ENCODE results near the gene ANKFN1. TPM values are rescaled to one million over a fixed set of nuclear protein-coding genes. Genes with fewer than 3 reads are reported as not detected.

Gene ANKFN1
- total RNA-seq, 1 experiment from 2014 or later, result not detected

DNA sequence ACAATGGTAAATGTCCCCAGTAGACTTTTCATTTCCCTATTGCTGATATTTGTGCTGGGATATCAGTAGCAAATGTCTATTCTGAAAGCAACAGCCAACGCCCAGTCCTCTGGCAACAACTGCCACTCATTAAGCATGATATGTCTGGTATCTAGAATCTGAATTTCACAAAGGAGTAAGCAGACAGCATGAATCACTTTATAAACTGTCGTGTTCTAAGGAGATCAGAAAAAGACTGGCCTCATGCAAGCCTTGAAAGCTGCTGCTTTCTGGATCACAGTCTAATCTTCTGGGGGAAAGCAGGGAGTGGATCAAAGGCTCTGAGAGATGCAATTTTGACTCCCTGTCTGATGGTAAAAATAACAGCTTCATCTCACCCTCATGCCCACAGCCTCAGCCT is 287.1 kb downstream of the ANKFN1 start:
- no peaks in the 10 kb centered on the region for H3K36me3 ChIP-seq (ENCODE audit: insufficient read depth, low read length, poor library complexity, severe bottlenecking)
- H3K27me3 ChIP-seq (replicated peaks; ENCODE audit: insufficient read depth, low read depth, low read length, poor library complexity), result peaks cover 25% of the 10 kb centered on the region
- BruUV-seq (replicated peaks), result no TSS peak
- CTCF ChIA-PET, result no interaction called here
- intact Hi-C loops (cut with micrococcal nuclease; ENCODE audit: unreplicated experiment), result no loop called here
- POLR2A ChIA-PET (ENCODE audit: low non-redundant PET), result no interaction called here
- no peak for DNase-seq (ENCODE audit: low spot score)
- TF ChIP-seq, protein P1, sequence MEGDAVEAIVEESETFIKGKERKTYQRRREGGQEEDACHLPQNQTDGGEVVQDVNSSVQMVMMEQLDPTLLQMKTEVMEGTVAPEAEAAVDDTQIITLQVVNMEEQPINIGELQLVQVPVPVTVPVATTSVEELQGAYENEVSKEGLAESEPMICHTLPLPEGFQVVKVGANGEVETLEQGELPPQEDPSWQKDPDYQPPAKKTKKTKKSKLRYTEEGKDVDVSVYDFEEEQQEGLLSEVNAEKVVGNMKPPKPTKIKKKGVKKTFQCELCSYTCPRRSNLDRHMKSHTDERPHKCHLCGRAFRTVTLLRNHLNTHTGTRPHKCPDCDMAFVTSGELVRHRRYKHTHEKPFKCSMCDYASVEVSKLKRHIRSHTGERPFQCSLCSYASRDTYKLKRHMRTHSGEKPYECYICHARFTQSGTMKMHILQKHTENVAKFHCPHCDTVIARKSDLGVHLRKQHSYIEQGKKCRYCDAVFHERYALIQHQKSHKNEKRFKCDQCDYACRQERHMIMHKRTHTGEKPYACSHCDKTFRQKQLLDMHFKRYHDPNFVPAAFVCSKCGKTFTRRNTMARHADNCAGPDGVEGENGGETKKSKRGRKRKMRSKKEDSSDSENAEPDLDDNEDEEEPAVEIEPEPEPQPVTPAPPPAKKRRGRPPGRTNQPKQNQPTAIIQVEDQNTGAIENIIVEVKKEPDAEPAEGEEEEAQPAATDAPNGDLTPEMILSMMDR (conservative IDR thresholded peaks at IDR 0.05; ENCODE audit: low read depth, low read length), result no peak
- TF ChIP-seq EZH2 (IDR thresholded peaks at IDR 0.05; ENCODE audit: borderline replicate concordance, low read depth, low read length, poor library complexity, severe bottlenecking), result no peak
- no peaks in the 10 kb centered on the region for H3K9me3 ChIP-seq (ENCODE audit: low read depth, low read length, poor library complexity, severe bottlenecking)
- no peaks in the 10 kb centered on the region for H3K4me1 ChIP-seq (ENCODE audit: insufficient read depth, low read length, poor library complexity, severe bottlenecking)
- no peak overlapping the region for H3K27ac ChIP-seq (ENCODE audit: low read depth, low read length, poor library complexity, severe bottlenecking)
- no peak overlapping the region for H3K4me3 ChIP-seq (ENCODE audit: low read depth, low read length, poor library complexity, severe bottlenecking)

DNA sequence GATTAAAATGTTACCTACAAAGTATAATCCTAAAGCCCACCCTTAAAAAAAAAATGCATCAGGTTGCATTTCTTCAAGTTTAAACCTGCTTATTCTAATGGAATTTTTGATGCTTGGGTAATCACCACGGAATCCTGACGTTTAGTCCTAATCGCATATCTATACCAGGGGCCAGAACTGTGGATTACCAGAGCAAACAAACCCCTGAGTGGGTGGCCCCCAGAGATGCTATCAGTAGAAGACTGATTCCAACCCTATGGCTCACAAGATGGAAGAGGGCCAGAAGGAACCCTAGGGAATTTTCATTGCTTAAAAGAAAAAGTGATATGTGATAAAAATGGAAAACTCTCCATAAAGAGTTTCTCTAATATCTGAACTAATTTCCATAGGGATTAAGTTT is 288.0 kb downstream of the ANKFN1 start:
- ChIA-PET CTCF (no interaction called here), POLR2A (ENCODE audit: low non-redundant PET) (no interaction called here)
- H3K27ac ChIP-seq (ENCODE audit: low read depth, low read length, poor library complexity, severe bottlenecking), result no peak overlapping the region

DNA sequence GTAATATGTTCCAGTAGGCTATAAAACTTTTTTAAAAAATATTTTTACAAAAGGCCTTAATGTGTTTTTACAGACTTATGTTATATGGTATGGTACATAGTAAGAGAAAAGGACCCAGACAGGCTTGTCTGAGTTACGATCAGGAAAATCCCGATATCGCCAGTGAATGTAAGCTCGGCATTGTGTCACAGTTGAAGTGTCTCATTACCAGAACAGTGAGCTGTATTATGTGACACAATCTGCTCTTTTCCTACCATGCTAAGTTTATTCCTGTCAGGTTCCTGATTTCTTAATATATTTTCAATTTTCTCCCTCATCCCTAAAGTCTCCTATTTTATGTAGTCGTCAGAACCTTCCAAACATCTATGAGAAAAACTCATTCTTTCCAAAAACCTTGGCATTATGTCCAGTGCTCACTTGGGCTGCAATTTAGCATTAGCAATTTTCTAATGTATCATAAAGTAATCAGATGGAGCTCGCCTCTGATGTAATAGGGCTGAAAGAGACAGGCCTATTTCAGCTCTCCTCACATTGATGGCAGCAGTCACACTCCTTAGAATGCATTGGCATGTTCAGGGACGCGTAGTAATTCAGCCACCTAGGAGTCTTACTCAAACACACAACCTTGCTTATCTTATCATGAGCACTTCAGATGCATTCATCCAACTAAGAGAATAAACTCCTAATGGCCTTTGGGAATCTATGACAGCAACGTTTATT is 292.6 kb downstream of the ANKFN1 start:
- Histone ChIP-seq H3K4me1 (ENCODE audit: insufficient read depth, low read length, poor library complexity, severe bottlenecking) (no peaks in the 10 kb centered on the region), H3K27me3 (replicated peaks; ENCODE audit: insufficient read depth, low read depth, low read length, poor library complexity) (peaks cover 45% of the 10 kb centered on the region), H3K9me3 (ENCODE audit: low read depth, low read length, poor library complexity, severe bottlenecking) (no peaks in the 10 kb centered on the region), H3K27ac (ENCODE audit: low read depth, low read length, poor library complexity, severe bottlenecking) (no peak overlapping the region), H3K36me3 (ENCODE audit: insufficient read depth, low read length, poor library complexity, severe bottlenecking) (no peaks in the 10 kb centered on the region), H3K4me3 (ENCODE audit: low read depth, low read length, poor library complexity, severe bottlenecking) (no peak overlapping the region)
- no peak for DNase-seq (ENCODE audit: low spot score)
- no TSS peak for BruUV-seq (replicated peaks)
- POLR2A ChIA-PET (ENCODE audit: low non-redundant PET), result no interaction called here
- intact Hi-C loops (cut with micrococcal nuclease; ENCODE audit: unreplicated experiment), result no loop called here
- CTCF ChIA-PET, result no interaction called here
- TF ChIP-seq EZH2 (IDR thresholded peaks at IDR 0.05; ENCODE audit: borderline replicate concordance, low read depth, low read length, poor library complexity, severe bottlenecking), result no peak
- TF ChIP-seq, protein P1 (conservative IDR thresholded peaks at IDR 0.05; ENCODE audit: low read depth, low read length), result no peak

More for the DNA sequence above, 288.0 kb downstream of the ANKFN1 start:
- H3K27me3 ChIP-seq (replicated peaks; ENCODE audit: insufficient read depth, low read depth, low read length, poor library complexity), result peaks cover 22% of the 10 kb centered on the region
- intact Hi-C loops (cut with micrococcal nuclease; ENCODE audit: unreplicated experiment), result no loop called here
- H3K4me1 ChIP-seq (ENCODE audit: insufficient read depth, low read length, poor library complexity, severe bottlenecking), result no peaks in the 10 kb centered on the region
- peak; percentile 14 for DNase-seq (ENCODE audit: low spot score)
- no TSS peak for BruUV-seq (replicated peaks)
- H3K36me3 ChIP-seq (ENCODE audit: insufficient read depth, low read length, poor library complexity, severe bottlenecking), result no peaks in the 10 kb centered on the region
- TF ChIP-seq, protein P1 (conservative IDR thresholded peaks at IDR 0.05; ENCODE audit: low read depth, low read length), result no peak
- TF ChIP-seq EZH2 (IDR thresholded peaks at IDR 0.05; ENCODE audit: borderline replicate concordance, low read depth, low read length, poor library complexity, severe bottlenecking), result no peak
- H3K9me3 ChIP-seq (ENCODE audit: low read depth, low read length, poor library complexity, severe bottlenecking), result no peaks in the 10 kb centered on the region
- no peak overlapping the region for H3K4me3 ChIP-seq (ENCODE audit: low read depth, low read length, poor library complexity, severe bottlenecking)

All from A673 (cell line).